HL-60/S4 treated with retinoic acid at 250 ng/mL for 4 days and 3 days (cell line): Measurements from ENCODE around the gene NCOA5.
"Not testable (repeated sequence)": the region's sequence is repeated elsewhere in the genome, so short reads cannot be mapped to it uniquely, and the experiment has no call there.

Experiments
- in situ Hi-C: fragments of 300-500 bp; cut with MboI; formaldehyde crosslinking; loops from 2 replicates; pipeline ENCODE4 v1.7.0; 2022; ENCODE audit warnings: low sequenced_read_pairs

The NCOA5 gene

DNA sequence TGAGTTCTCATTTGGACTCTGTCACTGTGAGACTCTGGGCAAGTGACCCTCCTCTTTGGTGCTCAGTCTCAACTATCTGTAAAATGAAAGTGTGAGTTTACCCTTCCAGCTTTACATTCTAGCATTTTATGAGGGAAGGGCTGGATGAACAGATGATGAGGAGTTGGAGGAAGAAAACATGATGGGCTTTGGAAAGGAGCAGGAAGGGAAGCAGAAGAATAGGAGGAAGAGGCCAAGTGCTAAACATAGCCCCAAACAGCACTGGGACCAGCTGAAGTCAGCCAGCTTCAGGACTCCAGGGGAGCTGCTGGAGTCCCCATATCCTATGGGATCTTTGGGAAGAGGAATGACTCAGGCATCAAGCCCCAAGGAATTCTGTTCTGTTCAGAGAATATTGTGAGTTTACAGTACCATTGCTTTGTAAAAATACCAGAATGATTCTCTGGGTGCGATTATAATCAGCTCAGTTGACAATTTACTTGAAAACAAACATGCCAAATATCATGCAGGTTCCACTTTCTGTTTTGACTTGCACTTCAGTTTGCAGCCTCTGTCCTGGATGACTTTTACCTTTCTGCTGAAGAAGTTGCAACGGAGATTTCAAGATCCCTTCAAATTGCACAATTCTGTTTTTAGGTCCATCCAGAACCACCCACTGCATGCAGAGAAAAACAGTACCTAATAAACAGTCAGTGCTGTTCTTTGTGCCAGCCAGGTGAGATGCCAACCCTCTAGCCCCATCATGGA lies 31.6 kb upstream of the NCOA5 start:
- in situ Hi-C loops = no loop called here

DNA sequence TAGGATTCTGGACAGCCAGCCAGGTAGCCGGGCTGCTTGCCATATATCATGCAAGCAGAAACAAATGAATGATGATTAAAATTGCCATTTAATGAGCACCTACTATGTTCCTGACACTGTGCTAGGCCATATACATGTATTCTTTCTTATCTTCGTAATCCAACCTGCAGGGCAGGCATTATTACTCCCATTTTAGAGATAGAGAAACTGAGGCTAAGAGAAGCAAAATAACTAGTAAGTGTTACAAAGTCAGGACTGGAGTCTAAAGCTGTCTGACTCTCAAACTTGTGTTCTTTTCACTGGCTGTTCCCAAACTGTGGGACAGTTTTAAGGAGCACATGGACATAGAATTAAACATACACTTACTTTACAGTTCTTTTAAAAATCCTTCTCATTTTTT lies 30.4 kb upstream of the NCOA5 start:
- in situ Hi-C loops = no loop called here

DNA sequence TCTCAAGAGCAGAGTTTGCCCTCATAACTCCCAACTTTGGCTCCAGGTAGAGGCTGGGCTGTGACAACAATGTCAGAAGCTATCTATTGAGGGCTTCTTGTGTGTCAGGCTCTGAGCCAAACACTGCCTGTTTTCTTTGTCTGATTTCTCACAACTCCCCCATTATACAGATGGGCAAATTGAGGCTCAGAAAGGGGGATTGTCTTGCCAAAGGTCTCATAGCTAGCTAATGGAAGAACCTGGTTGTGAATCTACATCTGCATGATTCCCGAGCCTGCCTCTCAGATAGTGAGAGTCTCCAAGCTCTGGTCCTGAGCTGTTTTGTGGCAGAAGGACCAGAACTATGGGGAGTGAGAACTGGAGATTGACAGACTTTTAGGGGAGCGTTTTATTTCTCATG lies 29.8 kb upstream of the NCOA5 start:
- in situ Hi-C loops = no loop called here

DNA sequence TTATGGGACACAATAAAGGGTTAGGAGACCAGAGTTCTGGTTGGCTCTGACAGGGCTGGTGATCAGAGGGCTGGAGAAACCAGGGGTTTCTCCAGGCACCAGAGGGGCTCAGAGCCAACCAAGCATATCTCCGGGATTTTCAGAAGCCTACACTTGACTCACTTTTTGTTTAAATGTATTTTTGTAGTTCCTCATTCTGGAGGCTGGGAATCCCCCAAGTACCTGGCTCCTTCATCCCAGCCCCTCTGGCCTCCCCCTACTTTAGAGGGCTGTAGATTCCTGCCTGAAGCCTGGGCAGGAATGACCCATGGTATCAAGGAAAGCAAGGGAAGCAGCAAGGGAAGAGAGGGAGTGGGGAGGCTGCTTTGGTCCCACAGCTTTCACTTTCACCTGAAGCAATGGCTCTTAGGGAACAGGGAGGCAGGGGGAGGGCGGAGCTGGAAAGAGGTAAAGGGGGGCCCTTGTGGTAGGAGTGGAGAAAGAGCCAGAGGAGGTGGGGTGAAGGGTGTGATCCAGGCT lies 29.3 kb upstream of the NCOA5 start:
- in situ Hi-C loops = no loop called here

DNA sequence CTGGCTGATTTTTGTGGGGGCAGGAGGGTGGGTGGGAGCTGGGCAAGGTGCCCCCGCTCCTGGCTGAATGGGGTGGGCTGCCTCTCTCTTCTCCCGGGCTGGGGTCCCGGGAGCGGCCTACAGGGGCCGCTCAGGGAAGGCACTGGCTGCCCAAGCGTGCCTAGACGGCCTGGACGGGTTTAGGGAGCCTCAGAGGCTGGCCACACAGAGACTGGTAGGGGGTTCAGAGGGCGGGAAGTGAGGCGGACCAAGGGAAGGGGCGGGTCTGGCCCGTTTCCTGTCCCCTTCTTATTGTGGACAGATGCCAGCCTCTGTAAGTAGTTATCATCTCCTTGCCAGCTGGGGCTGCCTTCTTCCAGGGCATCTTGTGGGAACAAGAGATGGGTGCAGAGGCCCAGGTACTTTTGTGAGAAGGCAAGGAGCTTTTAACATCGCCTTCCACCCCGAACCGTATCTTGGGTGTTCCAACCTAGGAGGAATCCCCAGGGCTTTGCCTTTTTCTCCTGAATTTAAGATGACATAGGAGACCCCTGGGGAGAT lies 28.8 kb upstream of the NCOA5 start:
- in situ Hi-C loops = no loop called here

DNA sequence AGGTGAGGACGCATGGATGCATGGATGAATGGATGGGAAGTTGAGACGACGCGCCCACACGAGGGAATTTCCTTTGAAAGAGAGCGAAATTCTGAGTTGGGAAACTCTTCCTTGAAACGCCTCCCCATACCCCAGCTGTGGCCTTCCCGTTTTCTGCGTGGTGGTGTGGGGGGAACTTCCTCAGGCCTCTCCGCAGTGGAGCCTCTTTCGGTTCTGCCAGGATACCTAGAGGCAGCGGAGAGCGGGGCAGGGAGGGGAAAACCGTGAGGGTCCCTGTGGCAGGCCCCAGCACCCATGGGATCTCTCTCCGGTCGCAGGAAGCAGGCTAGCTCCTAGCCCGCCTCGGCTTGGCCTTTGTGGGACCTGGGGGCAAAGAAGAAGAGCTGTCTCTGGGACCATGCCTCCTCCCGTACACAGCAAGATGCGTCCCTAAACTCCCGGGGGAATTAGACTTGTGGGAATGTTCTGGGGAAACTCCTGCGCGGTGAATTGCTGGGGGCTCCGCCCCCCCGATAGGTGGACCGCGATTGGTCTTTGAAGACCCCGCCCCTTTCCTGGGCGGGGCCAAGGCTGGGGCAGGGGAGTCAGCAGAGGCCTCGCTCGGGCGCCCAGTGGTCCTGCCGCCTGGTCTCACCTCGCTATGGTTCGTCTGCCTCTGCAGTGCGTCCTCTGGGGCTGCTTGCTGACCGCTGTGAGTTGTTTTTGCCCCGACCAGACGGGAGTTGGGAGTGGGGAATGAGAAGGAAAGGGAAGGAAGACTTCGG lies 28.1 kb upstream of the NCOA5 start, which contains the start of gene CD40:
Gene CD40, plus strand, starts transcription at position 611 of the 764 bp plus-strand sequence. Its CDS starts 30 bp downstream, at position 641.
- in situ Hi-C loops = no loop called here

DNA sequence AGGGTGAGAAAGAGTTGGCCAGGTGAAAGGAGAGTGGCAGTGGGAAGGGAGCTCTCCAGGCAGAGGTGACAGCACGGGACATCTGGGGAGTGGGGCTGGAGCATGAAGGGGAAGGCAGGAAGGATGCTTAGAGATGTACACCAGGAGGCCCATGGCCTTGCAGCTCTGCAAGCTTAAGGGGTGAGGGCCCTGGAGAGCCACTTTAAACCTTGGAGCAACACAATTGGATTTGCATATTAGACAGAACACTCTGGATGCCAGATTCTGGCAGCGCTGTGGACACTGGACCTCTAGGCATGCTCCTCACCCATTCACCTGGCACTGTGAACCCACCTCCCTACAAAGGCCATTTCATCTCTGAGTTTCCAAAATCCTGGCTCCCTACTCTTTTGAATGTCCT lies 24.7 kb upstream of the NCOA5 start:
- in situ Hi-C loops = no loop called here

DNA sequence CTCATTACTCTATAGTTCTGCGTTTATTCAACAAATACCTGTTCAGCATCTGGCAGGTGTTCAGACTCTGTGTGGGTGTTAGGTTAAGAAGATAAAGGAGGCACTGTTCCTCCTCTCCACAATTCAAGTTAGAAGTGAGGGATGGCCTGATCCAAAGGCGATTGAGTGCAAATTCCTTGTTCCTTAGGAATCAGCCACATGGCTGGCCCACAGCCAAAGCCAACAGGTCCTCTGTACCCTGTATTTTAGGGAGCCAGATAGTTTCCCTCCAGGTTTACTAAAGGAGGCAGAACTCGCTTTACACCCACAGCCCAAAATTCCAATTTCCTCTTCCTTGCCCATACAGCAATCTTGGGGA lies 23.3 kb upstream of the NCOA5 start:
- in situ Hi-C loops = no loop called here

DNA sequence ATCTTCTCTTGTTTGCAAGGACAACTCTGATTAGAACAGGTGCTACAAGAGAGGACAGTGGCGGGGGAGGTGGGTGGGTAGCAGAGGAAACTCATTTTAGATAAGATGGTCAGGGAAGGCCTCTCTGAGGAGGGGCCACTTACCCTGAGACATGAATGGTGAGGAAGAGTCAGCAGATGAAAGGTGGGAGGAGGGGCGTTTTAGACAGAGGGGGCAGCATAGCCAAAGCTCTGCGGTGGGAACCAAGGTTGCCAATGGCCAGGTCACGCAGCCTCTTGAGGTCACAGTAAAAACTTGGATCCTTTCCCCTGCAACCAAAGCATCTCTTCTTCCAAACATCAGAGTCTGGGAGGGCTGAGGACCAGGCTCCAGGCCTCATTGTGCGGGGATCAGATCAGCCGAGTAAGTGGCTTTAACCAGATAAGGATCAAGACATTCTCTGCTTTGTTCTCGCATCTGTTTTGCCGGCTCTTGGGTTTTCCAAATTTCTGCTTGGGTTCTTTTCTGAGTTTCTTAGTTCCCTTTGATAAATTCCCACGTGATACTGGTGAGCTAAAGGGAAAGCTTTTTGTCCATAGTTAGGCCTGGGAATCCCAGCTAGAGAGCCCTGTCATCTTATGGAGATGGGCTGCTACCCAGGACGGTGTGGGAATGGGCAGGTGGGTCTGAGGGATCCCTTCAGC lies 22.8 kb upstream of the NCOA5 start:
- in situ Hi-C loops = no loop called here

DNA sequence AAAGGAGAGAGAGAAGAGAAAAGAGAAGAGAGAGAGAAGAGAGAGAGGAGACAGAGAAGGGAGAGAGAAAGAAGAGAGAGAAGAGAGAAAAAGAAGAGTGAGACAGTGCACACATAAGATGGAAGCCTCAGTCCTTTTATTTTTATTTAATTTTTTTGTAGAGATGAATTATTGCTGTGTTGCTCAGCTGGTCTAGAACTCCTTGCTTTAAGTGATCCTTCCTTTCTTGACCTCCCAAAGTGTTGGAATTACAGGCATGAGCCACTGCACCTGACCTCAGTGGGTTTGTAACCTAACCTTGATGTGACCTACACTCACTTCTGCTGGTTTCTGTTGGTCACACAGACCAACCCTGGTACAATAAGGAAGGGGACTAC lies 22.1 kb upstream of the NCOA5 start:
- in situ Hi-C loops = no loop called here

DNA sequence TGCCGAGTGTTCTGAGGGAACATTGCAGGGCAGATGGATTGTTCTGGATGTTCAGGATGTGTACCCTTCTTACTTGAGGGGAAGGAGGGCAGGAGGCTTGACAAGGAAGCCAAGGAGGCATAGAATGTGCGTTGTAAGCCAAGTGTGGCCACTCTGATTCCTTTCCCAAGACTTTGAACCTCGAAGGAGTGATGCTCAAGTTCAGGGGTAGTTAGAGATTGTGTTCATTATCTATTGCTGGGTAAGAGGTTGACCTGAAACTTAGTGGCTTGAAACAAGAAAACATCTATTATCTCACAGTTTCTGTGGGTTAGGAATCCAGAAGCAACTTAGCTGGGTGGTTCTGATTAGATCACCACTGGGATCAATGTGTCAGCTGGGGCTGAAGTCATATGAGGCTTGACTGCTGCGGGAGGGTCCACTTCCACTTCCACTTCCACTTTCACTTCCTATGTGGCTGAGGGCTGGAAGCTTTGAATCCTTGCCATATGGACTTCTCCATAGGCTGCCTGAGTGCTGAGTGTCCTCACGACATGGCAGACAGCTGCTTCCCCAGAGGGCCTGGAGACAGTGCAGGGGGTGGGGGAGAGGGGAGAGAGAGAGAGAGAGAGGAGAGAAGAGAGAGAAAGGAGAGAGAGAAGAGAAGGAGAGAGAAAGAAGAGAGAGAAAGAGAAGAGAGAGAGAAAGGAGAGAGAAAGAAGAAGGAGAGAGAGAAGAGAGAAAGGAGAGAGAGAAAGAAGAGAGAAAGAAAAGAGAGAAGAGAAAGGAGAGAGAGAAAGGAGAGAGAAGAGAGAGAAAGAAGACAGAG lies 21.5 kb upstream of the NCOA5 start:
- in situ Hi-C loops = no loop called here

DNA sequence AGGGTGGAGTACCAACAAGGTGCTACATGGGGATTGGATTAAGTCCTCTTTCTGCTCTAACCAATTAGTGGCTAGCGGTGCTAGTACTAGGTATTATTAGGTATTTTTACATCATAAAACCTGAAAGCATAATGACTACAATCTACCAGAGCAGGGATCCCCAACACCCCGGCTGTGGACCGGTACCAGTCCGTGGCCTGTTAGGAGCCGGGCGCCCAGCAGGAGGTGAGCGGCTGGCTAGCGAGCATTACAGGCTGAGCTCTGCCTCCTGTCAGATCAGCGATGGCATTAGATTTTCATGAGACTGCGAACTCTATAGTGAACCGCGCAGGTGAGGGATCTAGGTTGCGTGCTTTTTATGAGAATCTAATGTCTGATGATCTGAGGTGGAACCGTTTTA lies 19.2 kb upstream of the NCOA5 start:
- in situ Hi-C loops = no loop called here

DNA sequence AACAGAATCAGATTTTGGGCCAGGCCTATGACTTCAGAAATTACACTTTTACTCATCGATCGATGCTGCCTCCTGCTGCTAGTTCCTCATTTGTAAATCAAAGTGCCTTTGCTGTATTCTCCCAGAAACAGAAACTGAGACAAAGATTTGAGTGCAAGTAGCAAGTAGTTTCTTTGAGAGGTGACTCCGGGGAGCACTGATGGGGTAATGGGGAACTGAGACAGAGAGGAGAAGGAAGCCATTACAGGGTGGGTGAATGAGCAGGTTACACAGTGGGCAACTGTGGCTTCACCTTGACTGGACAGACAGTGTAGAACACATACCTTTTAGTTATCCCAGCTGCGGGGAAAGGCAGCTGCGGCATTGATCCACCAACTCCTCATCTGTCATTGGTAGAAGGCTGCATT lies 18.7 kb upstream of the NCOA5 start:
- in situ Hi-C loops = no loop called here

DNA sequence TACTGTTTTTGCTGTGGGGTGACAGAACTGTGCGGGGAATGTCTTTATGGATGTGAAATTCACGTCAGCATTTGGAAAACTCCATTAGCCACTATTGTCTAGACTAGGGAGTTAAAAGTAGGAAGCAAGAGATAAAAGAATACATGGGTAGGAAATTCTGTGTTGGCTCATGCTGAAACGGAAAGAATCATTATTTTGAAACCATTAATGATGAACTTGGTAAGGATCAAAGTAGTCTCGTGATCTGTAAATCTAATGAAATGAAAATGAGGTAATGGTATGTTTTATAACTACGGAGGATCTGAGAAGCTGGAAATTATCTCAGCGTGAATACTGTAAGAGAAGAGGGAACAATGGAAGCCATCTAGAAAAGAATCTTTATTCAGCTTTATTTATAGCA lies 17.3 kb upstream of the NCOA5 start:
- in situ Hi-C loops = no loop called here

DNA sequence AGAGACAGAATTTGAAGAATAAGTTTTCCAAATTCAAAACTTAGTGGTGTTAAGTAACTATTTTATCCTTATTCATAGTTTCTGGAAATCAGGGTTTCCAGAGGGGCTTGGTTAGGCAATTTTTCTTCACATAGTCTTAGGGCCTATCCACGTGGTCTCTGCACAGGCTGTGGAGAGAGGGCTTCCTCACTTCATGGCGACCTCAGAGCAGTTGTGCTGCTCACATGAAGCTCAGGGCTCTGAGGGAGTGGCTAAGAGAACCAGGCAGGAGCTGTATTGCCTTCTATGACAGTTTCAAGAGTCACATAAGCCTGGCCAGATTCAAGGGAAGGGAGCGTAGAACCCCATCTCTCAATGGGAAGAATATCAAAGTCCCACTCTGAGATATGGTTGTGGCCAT lies 14.5 kb upstream of the NCOA5 start:
- in situ Hi-C loops = no loop called here

DNA sequence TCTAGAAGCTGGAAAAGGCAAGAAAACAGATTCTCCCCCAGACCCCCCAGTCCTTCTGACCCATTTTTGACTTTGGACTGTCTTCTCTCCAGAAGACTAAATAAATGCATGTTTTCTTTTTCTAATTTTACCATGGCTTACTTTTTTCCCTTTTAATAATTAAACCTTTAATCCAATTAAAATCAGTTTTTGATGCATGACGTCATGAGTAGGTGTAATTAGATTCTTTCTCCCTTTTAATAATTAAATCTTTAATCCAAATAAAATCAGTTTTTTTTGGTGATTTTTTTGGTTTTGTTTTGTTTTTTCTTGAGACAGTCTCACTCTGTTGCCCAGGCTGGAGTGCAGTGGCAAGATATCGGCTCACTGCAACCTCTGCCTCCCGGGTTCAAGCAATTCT lies 13.2 kb upstream of the NCOA5 start:
- in situ Hi-C loops = no loop called here

DNA sequence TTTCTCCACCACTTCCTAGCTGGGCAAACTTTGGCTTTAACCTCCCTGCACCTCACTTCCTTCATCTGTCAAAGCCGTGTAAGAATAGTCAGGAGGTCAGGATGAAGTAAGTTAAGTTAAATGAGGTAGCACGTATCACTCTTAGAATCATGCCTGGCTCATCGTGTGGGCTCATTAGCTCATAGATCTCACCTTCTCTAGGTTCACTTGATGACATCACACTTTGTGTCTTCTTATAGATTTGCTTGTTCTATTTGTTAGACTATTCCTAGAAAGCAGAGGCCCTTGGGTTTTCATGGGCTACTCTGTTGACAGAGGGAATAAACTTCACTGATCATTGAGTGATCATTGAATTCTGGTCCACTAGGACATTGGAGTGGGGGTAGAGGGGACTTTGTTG lies 12.2 kb upstream of the NCOA5 start:
- in situ Hi-C loops = no loop called here

DNA sequence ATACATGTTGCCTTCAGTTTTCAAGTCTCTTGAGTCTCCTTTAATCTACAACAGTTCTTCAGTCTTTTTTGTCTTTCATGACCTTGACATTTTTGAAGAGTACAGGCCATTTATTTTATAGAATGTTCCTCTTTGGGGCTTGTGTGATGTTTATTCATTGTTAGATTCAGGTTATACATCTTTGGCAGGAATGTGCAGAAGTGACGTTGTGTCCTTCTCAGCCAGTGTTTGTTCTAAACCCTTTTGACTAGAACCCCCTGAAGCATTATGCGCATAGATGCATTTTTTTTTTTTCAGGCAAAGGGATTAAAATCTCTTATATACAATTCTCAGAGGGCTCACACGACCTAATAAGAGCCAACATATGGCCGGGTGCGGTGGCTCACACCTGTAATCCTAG lies 11.2 kb upstream of the NCOA5 start:
- in situ Hi-C loops = no loop called here

DNA sequence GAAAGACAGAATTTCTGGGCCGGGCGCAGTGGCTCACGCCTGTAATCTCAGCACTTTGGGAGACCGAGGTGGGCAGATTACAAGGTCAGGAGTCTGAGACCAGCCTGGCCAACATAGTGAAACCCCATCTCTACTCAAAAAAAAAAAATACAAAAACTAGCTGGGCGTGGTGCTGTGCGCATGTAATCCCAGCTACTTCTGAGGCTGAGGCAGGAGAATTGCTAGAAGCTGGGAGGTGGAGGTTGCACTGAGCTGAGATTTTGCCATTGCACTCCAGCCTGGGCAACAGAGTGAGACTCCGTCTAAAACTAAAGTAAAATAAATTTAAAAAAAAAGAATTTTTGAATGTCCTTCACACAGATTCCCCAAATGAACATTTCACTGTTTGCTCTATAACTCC lies 10.7 kb upstream of the NCOA5 start:
- in situ Hi-C loops = not testable (repeated sequence)

DNA sequence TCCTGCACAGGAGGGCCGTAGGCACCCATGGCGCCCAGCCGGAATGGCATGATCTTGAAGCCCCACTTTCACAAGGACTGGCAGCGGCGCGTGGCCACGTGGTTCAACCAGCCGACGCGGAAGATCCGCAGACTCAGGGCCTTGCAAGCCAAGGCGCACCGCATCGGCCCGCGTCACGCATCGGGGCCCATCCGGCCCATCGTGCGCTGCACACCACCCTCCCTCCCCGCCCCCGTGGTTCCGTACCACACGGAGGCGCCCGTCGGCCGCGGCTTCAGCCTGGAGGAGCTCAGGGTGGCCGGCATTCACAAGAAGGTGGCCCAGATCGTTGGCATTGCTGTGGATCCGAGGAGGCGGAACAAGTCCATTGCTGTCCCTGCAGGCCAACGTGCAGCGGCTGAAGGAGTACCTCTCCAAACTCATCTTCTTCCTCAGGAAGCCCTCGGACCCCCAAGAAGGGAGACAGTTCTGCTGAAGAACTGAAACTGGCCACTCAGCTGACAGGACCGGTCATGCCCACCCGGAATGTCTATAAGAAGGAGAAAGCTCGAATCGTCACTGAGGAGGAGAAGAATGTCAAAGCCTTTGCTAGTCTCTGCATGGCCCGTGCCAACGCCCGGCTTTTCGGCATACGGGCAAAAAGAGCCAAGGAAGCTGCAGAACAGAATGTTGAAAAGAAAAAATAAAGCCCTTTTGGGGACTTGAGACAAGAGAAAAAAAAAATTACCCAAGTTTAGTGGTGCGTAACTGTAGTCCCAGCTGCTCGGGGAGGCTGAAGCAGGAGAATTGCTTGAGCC lies 9.9 kb upstream of the NCOA5 start:
- in situ Hi-C loops = no loop called here
